ENCODE data around the gene TIMM50. TPM values are rescaled to one million over a fixed set of nuclear protein-coding genes. Genes with fewer than 3 reads are reported as not detected.
"Not testable (repeated sequence)": the region's sequence is repeated elsewhere in the genome, so short reads cannot be mapped to it uniquely, and the experiment has no call there.

TIMM50 gene
- total and polyA plus RNA-seq, 5 donors from 2014 or later, result 35.4 to 47.4 (median 40.8) TPM

DNA sequence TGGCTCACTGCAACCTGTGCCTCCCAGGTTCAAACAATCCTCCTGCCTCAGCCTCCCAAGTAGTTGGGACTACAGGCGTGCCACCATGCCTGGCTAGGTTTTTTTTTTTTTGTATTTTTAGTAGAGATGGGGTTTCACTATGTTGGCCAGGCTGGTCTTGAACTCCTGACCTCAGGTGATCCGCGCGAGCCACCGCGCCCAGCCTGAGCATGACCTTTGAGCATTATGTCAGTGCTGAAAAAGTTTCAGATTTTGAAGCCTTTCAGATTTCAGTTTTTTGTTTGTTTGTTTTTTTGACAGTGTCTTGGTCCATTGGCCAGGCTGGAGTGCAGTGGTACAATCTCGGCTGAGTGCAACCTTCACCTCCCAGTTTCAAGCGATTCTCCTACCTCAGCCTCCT lies 29.4 kb upstream of the TIMM50 start:
- ATAC-seq (ENCODE audit: low read depth in 2 of 2); H3K9me3 ChIP-seq (ENCODE audit: control insufficient read depth in 2 of 2, low read length in 2 of 2); H3K27ac ChIP-seq (ENCODE audit: insufficient read depth, low read length, poor library complexity, severe bottlenecking); DNase-seq; H3K4me3 ChIP-seq (ENCODE audit: low read depth, low read length); H3K27me3 Mint-ChIP-seq; H3K9me3 Mint-ChIP-seq; H3K27ac Mint-ChIP-seq; H3K27me3 ChIP-seq (ENCODE audit: control insufficient read depth, insufficient read depth, low read length): not testable (repeated sequence)
- Mint-ChIP-seq H3K4me3 (peak overlapping the region in 1 of 4 donors; percentile 28), H3K36me3 (peaks cover 43% of the 10 kb centered on the region), H3K4me1 (peaks cover 23 to 69% (median 55%) of the 10 kb centered on the region in 4 donors)
- Histone ChIP-seq H3K36me3 (ENCODE audit: control insufficient read depth, insufficient read depth, low read length) (peaks cover 36% of the 10 kb centered on the region), H3K4me1 (ENCODE audit: control insufficient read depth, insufficient read depth, low read length, poor library complexity, severe bottlenecking) (peaks cover 41% of the 10 kb centered on the region)

DNA sequence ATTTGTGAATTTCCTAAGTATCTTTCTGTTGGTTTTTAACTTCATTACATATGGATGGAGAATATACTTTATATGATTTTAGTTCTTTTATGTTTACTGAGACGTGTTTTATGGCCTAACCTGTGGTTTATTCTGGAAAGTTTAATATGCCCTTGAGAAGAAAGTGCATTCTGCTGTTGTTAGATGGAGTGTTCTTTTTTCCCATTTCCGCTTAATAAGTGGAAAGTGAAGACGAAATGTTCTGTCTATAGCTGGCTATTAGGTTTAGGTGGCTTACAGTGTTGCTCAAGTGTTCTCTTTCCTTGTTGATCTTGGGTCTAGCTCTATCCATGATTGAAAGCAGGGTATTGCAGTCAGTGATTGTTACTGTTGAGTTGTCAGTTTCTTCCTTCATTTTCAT lies 17.2 kb upstream of the TIMM50 start:
- Histone ChIP-seq H3K36me3 (ENCODE audit: control insufficient read depth, insufficient read depth, low read length) (peaks cover 82% of the 10 kb centered on the region), H3K27me3 (ENCODE audit: control insufficient read depth, insufficient read depth, low read length) (no peaks in the 10 kb centered on the region), H3K27ac (ENCODE audit: insufficient read depth, low read length, poor library complexity, severe bottlenecking) (no peak overlapping the region), H3K4me1 (ENCODE audit: control insufficient read depth, insufficient read depth, low read length, poor library complexity, severe bottlenecking) (no peaks in the 10 kb centered on the region), H3K9me3 (ENCODE audit: control insufficient read depth in 2 of 2, low read length in 2 of 2) (no peaks in the 10 kb centered on the region), H3K4me3 (ENCODE audit: low read depth, low read length) (no peak overlapping the region)
- Mint-ChIP-seq H3K9me3 (no peaks in the 10 kb centered on the region), H3K36me3 (peaks cover 38% of the 10 kb centered on the region), H3K27ac (no peak overlapping the region), H3K4me3 (no peak overlapping the region), H3K4me1 (peaks cover 0 to 5% (median 1%) of the 10 kb centered on the region in 4 donors), H3K27me3 (no peaks in the 10 kb centered on the region)
- DNase-seq (no peak), ATAC-seq (ENCODE audit: low read depth in 2 of 2) (no peak)

- Mint-ChIP-seq H3K9me3 (no peaks in the 10 kb centered on the region), H3K4me1 (peaks cover 0 to 5% (median 2%) of the 10 kb centered on the region in 4 donors), H3K36me3 (peaks cover 36% of the 10 kb centered on the region), H3K27ac (no peak overlapping the region), H3K4me3 (peak overlapping the region in 2 of 4 donors; percentile 30 to 33), H3K27me3 (no peaks in the 10 kb centered on the region)
- DNase-seq (no peak), ATAC-seq (ENCODE audit: low read depth in 2 of 2) (no peak)
- H3K36me3 ChIP-seq (ENCODE audit: control insufficient read depth, insufficient read depth, low read length), result peaks cover 82% of the 10 kb centered on the region
- H3K9me3 ChIP-seq (ENCODE audit: control insufficient read depth in 2 of 2, low read length in 2 of 2), result no peaks in the 10 kb centered on the region
- H3K27me3 ChIP-seq (ENCODE audit: control insufficient read depth, insufficient read depth, low read length), result no peaks in the 10 kb centered on the region
- no peaks in the 10 kb centered on the region for H3K4me1 ChIP-seq (ENCODE audit: control insufficient read depth, insufficient read depth, low read length, poor library complexity, severe bottlenecking)
- no peak overlapping the region for H3K27ac ChIP-seq (ENCODE audit: insufficient read depth, low read length, poor library complexity, severe bottlenecking)
- H3K4me3 ChIP-seq (ENCODE audit: low read depth, low read length), result no peak overlapping the region
Observed at GRCh38 chr19:39465956-39466747, 14.5 kb upstream of the TIMM50 start.

DNA sequence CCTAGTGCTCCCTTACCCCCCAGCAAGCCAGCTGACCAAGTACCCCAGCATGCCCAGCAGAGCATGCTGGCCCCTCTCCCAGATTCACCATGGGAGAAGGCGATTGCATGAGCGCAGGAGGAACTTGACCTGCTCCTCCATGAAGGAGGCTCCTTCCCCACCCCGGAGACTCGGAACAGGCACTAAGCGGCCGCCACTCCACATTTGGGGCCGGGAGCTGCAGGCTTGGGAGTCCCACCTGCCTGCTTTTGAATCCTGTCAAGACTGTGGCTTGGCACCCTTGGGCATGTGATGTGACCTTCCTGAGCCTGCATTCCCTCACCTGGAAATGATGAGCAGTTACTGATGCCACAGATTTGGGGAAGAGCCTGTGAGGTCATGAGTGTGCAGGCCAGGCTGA lies 12.7 kb upstream of the TIMM50 start:
- no peak for DNase-seq
- H3K4me3 ChIP-seq (ENCODE audit: low read depth, low read length), result no peak overlapping the region
- Mint-ChIP-seq H3K27me3 (no peaks in the 10 kb centered on the region), H3K9me3 (peaks cover 0 to 3% (median 0%) of the 10 kb centered on the region in 7 donors), H3K4me1 (peaks cover 0 to 5% (median 2%) of the 10 kb centered on the region in 4 donors), H3K36me3 (peaks cover 42% of the 10 kb centered on the region), H3K4me3 (no peak overlapping the region), H3K27ac (no peak overlapping the region)
- H3K27me3 ChIP-seq (ENCODE audit: control insufficient read depth, insufficient read depth, low read length), result no peaks in the 10 kb centered on the region
- no peak overlapping the region for H3K27ac ChIP-seq (ENCODE audit: insufficient read depth, low read length, poor library complexity, severe bottlenecking)
- H3K9me3 ChIP-seq (ENCODE audit: control insufficient read depth in 2 of 2, low read length in 2 of 2), result no peaks in the 10 kb centered on the region
- no peak for ATAC-seq (ENCODE audit: low read depth in 2 of 2)
- H3K4me1 ChIP-seq (ENCODE audit: control insufficient read depth, insufficient read depth, low read length, poor library complexity, severe bottlenecking), result no peaks in the 10 kb centered on the region
- H3K36me3 ChIP-seq (ENCODE audit: control insufficient read depth, insufficient read depth, low read length), result peaks cover 92% of the 10 kb centered on the region

DNA sequence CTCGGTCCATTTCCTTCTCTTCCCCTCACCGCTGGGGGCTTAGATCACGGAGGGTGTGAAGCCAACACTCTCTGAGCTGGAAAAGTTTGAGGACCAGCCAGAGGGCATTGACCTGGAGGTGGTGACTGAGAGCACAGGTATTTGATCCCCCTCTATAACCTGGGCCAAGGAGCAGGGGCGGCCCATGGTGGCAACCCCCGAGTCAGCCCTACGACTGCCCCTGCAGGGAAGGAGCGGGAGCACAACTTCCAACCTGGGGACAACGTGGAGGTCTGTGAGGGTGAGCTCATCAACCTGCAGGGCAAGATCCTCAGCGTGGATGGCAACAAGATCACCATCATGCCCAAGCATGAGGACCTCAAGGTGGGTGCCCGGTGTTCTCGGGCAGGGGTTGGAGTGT lies 11.6 kb upstream of the TIMM50 start:
- Histone ChIP-seq H3K36me3 (ENCODE audit: control insufficient read depth, insufficient read depth, low read length) (peaks cover 96% of the 10 kb centered on the region), H3K9me3 (ENCODE audit: control insufficient read depth in 2 of 2, low read length in 2 of 2) (no peaks in the 10 kb centered on the region), H3K4me3 (ENCODE audit: low read depth, low read length) (no peak overlapping the region), H3K4me1 (ENCODE audit: control insufficient read depth, insufficient read depth, low read length, poor library complexity, severe bottlenecking) (no peaks in the 10 kb centered on the region), H3K27ac (ENCODE audit: insufficient read depth, low read length, poor library complexity, severe bottlenecking) (no peak overlapping the region), H3K27me3 (ENCODE audit: control insufficient read depth, insufficient read depth, low read length) (no peaks in the 10 kb centered on the region)
- H3K36me3 Mint-ChIP-seq, result peaks cover 37% of the 10 kb centered on the region
- peaks cover 0 to 3% (median 0%) of the 10 kb centered on the region in 7 donors for H3K9me3 Mint-ChIP-seq
- DNase-seq (no peak), ATAC-seq (ENCODE audit: low read depth in 2 of 2) (no peak)
- no peaks in the 10 kb centered on the region for H3K27me3 Mint-ChIP-seq
- H3K27ac Mint-ChIP-seq, result peak overlapping the region in 1 of 3 donors; percentile 70
- H3K4me1 Mint-ChIP-seq, result peaks cover 0 to 4% (median under 1%) of the 10 kb centered on the region in 4 donors
- no peak overlapping the region for H3K4me3 Mint-ChIP-seq

GRCh38 chr19:39469567-39469966 lies 11.1 kb upstream of the TIMM50 start:
- H3K27me3 ChIP-seq (ENCODE audit: control insufficient read depth, insufficient read depth, low read length), result no peaks in the 10 kb centered on the region
- Mint-ChIP-seq H3K4me3 (no peak overlapping the region), H3K9me3 (peaks cover 0 to 3% (median 0%) of the 10 kb centered on the region in 7 donors), H3K36me3 (peaks cover 42% of the 10 kb centered on the region), H3K27me3 (no peaks in the 10 kb centered on the region), H3K27ac (peak overlapping the region in 1 of 3 donors; percentile 70), H3K4me1 (peaks cover 0 to 4% (median 1%) of the 10 kb centered on the region in 4 donors)
- peaks cover 95% of the 10 kb centered on the region for H3K36me3 ChIP-seq (ENCODE audit: control insufficient read depth, insufficient read depth, low read length)
- ATAC-seq (ENCODE audit: low read depth in 2 of 2) (no peak), DNase-seq (no peak)
- no peak overlapping the region for H3K27ac ChIP-seq (ENCODE audit: insufficient read depth, low read length, poor library complexity, severe bottlenecking)
- no peak overlapping the region for H3K4me3 ChIP-seq (ENCODE audit: low read depth, low read length)
- H3K9me3 ChIP-seq (ENCODE audit: control insufficient read depth in 2 of 2, low read length in 2 of 2), result no peaks in the 10 kb centered on the region
- no peaks in the 10 kb centered on the region for H3K4me1 ChIP-seq (ENCODE audit: control insufficient read depth, insufficient read depth, low read length, poor library complexity, severe bottlenecking)

DNA sequence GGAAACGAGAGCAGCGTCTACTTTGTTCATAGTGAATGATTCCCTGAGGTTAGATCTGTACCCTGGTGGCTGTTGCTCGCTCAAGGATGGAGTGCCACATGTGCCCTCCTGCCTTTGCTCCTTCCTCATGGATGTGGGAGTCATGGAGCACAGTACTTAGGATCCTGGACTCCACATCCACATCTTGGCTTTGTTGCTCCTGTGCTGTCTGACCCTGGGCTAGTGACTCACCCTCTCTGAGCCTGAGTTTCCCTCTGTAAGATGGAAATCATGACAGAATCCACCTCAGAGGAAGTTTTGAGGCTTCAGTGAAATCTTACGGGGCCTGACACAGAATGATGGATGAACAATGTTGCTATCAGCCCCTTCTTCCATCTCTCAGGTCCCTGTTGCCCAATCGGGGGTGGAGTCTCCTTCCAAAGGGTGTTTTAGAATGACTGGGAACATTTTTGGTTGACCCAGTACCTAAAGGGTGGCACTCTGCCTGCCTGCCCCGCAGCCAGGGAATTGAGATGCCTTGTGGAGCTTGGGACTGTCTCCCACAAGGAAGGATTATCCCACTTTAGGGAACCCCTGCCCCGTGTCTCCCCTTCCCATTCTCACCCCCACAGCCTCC lies 9.8 kb upstream of the TIMM50 start:
- Mint-ChIP-seq H3K4me3 (no peak overlapping the region), H3K36me3 (peaks cover 45% of the 10 kb centered on the region), H3K27ac (no peak overlapping the region), H3K4me1 (peaks cover 0 to 4% (median 3%) of the 10 kb centered on the region in 4 donors), H3K9me3 (peaks cover 0 to 3% (median 0%) of the 10 kb centered on the region in 7 donors), H3K27me3 (no peaks in the 10 kb centered on the region)
- Histone ChIP-seq H3K4me1 (ENCODE audit: control insufficient read depth, insufficient read depth, low read length, poor library complexity, severe bottlenecking) (no peaks in the 10 kb centered on the region), H3K9me3 (ENCODE audit: control insufficient read depth in 2 of 2, low read length in 2 of 2) (no peaks in the 10 kb centered on the region), H3K4me3 (ENCODE audit: low read depth, low read length) (no peak overlapping the region), H3K27ac (ENCODE audit: insufficient read depth, low read length, poor library complexity, severe bottlenecking) (no peak overlapping the region), H3K36me3 (ENCODE audit: control insufficient read depth, insufficient read depth, low read length) (peaks cover 85% of the 10 kb centered on the region), H3K27me3 (ENCODE audit: control insufficient read depth, insufficient read depth, low read length) (no peaks in the 10 kb centered on the region)
- no peak for ATAC-seq (ENCODE audit: low read depth in 2 of 2)
- no peak for DNase-seq

Measured in CD4-positive, CD25-positive, alpha-beta regulatory T cell (primary cell).